CD4-positive, alpha-beta T cell (primary cell): ENCODE data around the gene PRAMEF5. TPM values are rescaled to one million over a fixed set of nuclear protein-coding genes. Genes with fewer than 3 reads are reported as not detected.
"Not testable (repeated sequence)": the region's sequence is repeated elsewhere in the genome, so short reads cannot be mapped to it uniquely, and the experiment has no call there.

Source experiments
- ATAC-seq: fragments of 200-7000 bp; cut with Tn5 transposase; one replicate; pipeline ENCODE4 v1.10.0; 2022; ENCODE audit warnings: mild to moderate bottlenecking; ENCODE audit not compliant: poor library complexity
- CTCF ChIA-PET: fragments of 350-600 bp; sonication (Branson Sonifier 250); formaldehyde crosslinking; loops from one replicate; lab custom pipeline; 2021; ENCODE audit warnings: antibody characterized with exemption, inconsistent platforms; lab: Charles Lee
- POLR2A ChIA-PET: fragments of 350-600 bp; sonication (Branson Sonifier 250); formaldehyde crosslinking; loops from one replicate; lab custom pipeline; 2021; ENCODE audit warnings: antibody characterized with exemption, inconsistent platforms; lab: Charles Lee
- DNase-seq, 14 experiments: peaks; one replicate each; pipeline ENCODE4 v3.0.0-alpha.2; 2013 to 2020; ENCODE audit warnings: mixed read lengths in 2 of 14
- H3K27ac ChIP-seq, 2 donors: one replicate each; pipeline versions ENCODE4 v1.5.1 to v1.7.0; 2013; ENCODE audit warnings: low read length in 2 of 2, low read depth in 1 of 2, mild to moderate bottlenecking in 1 of 2
- H3K27me3 ChIP-seq, 2 experiments: 1 replicate in 1 of 2; 2 replicates in 1 of 2; pipeline versions ENCODE4 v1.6.1 to v1.7.0; 2013; ENCODE audit warnings: low read length in 2 of 2, control low read depth in 1 of 2, mild to moderate bottlenecking in 1 of 2, moderate library complexity in 1 of 2; ENCODE audit not compliant: insufficient read depth in 2 of 2, control insufficient read depth in 1 of 2
- H3K36me3 ChIP-seq: one replicate; pipeline ENCODE4 v1.6.1; 2013; ENCODE audit warnings: low read length, control low read depth; ENCODE audit not compliant: insufficient read depth
- H3K4me1 ChIP-seq: one replicate; pipeline ENCODE4 v1.6.1; 2013; ENCODE audit warnings: low read length, control low read depth; ENCODE audit not compliant: insufficient read depth
- H3K4me3 ChIP-seq: one replicate; pipeline ENCODE4 v1.5.1; 2013; ENCODE audit warnings: mild to moderate bottlenecking, low read length, moderate library complexity
- H3K9me3 ChIP-seq, 2 experiments: 1 replicate in 1 of 2; 2 replicates in 1 of 2; pipeline versions ENCODE4 v1.6.1 to v1.7.0; 2013; ENCODE audit warnings: low read length in 2 of 2, mild to moderate bottlenecking in 2 of 2, control low read depth in 1 of 2, moderate library complexity in 1 of 2; ENCODE audit not compliant: control insufficient read depth in 1 of 2, insufficient read depth in 1 of 2
- H3K27ac Mint-ChIP-seq: one replicate; pipeline ENCODE4 v1.8.0; 2020; ENCODE audit warnings: mixed read lengths
- H3K27me3 Mint-ChIP-seq: one replicate; pipeline ENCODE4 v1.8.0; 2021; ENCODE audit warnings: mixed read lengths
- H3K36me3 Mint-ChIP-seq: one replicate; pipeline ENCODE4 v1.8.0; 2021; ENCODE audit warnings: low read depth, mixed read lengths
- H3K4me1 Mint-ChIP-seq: one replicate; pipeline ENCODE4 v1.8.0; 2021; ENCODE audit warnings: low read depth, mixed read lengths
- H3K4me3 Mint-ChIP-seq: one replicate; pipeline ENCODE4 v1.8.0; 2020; ENCODE audit warnings: mild to moderate bottlenecking, mixed read lengths
- H3K9me3 Mint-ChIP-seq: one replicate; pipeline ENCODE4 v1.8.0; 2020; ENCODE audit warnings: mixed read lengths
- intact Hi-C, 2 experiments: fragments of 100-400 bp; cut with DNase I in 1 of 2; cut with micrococcal nuclease in 1 of 2; formaldehyde crosslinking; loops; one replicate each; pipeline versions ENCODE4 v1.15.1 to v1.9.0; 2023 to 2025; cut with DNase I, micrococcal nuclease
- total RNA-seq, 174 experiments: library from RNA in 2 of 174; stranded (reverse) in 2 of 174; gene quantifications; one replicate each; pipeline ENCODE4 v1.2.3 and lab custom pipeline; 2021 to 2026

PRAMEF5 gene
- total RNA-seq, 2 experiments from 2014 or later = not detected

- ATAC-seq, CTCF ChIA-PET: not testable (repeated sequence)
Measured at GRCh38 chr1:13289030-13289429, 35.0 kb downstream of the PRAMEF5 start.

GRCh38 chr1:13297216-13297931, 43.4 kb downstream of the PRAMEF5 start:
- H3K4me1 Mint-ChIP-seq, H3K36me3 ChIP-seq, H3K9me3 Mint-ChIP-seq, ATAC-seq, H3K27me3 Mint-ChIP-seq, H3K36me3 Mint-ChIP-seq, H3K27ac Mint-ChIP-seq, DNase-seq, intact Hi-C loops, H3K4me3 ChIP-seq, H3K27ac ChIP-seq, H3K4me1 ChIP-seq, CTCF ChIA-PET, H3K9me3 ChIP-seq, H3K27me3 ChIP-seq, POLR2A ChIA-PET, H3K4me3 Mint-ChIP-seq: not testable (repeated sequence)

More at GRCh38 chr1:13289030-13289429, 35.0 kb downstream of the PRAMEF5 start:
- H3K27ac ChIP-seq, DNase-seq, H3K36me3 ChIP-seq, H3K4me3 Mint-ChIP-seq, H3K4me1 ChIP-seq, intact Hi-C loops, H3K27me3 Mint-ChIP-seq, H3K9me3 ChIP-seq, H3K9me3 Mint-ChIP-seq, H3K4me1 Mint-ChIP-seq, H3K27ac Mint-ChIP-seq, POLR2A ChIA-PET, H3K4me3 ChIP-seq, H3K27me3 ChIP-seq, H3K36me3 Mint-ChIP-seq: not testable (repeated sequence)

GRCh38 chr1:13298699-13299098, 44.7 kb downstream of the PRAMEF5 start:
- H3K9me3 ChIP-seq, intact Hi-C loops, H3K27me3 Mint-ChIP-seq, H3K4me3 Mint-ChIP-seq, CTCF ChIA-PET, H3K4me3 ChIP-seq, H3K9me3 Mint-ChIP-seq, DNase-seq, H3K27ac ChIP-seq, H3K27me3 ChIP-seq, ATAC-seq, H3K36me3 Mint-ChIP-seq, POLR2A ChIA-PET, H3K27ac Mint-ChIP-seq, H3K4me1 Mint-ChIP-seq, H3K4me1 ChIP-seq, H3K36me3 ChIP-seq: not testable (repeated sequence)

DNA sequence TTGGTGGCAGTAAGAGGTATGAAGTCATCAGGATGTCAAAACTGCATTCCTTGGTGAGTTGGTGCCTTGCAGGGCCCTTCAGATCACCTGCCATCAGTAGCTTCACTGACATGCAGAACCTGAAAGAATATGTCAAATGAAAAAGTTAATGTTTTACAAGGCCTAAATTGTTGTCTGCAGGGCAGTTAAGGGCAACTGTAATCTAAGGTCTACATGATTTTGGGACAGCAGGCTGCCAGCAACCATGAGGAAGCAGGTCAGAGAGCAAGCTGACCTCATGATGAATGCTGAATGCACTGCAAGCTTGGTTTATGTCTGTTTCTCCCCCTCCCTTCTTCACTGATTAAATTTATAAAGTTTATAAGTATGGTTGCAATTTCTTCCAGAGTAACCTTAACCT, 48.2 kb downstream of the PRAMEF5 start:
- POLR2A ChIA-PET, H3K27ac Mint-ChIP-seq, CTCF ChIA-PET, DNase-seq, H3K4me3 Mint-ChIP-seq, intact Hi-C loops, H3K9me3 Mint-ChIP-seq, H3K27ac ChIP-seq, H3K36me3 ChIP-seq, ATAC-seq, H3K9me3 ChIP-seq, H3K4me1 Mint-ChIP-seq, H3K4me3 ChIP-seq, H3K27me3 Mint-ChIP-seq, H3K36me3 Mint-ChIP-seq, H3K4me1 ChIP-seq, H3K27me3 ChIP-seq: not testable (repeated sequence)

DNA sequence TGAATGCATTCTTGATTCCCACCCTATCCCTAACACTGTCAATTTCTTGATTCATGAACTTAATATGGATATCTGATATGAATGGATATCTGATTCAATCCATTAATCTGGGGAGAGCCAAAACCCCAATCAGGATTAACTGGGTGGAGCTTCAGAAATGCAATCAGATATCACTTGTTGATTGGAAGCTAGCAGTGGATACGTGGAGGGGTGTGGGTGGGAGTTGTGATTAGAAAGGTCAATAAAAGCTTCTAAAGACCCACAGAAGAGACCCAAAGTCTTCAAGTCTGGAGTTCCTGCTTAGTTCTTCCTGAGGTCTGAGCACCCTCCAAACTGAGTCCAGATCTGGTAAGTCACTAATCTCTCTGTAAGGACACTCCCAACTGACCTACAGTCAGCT, 49.2 kb downstream of the PRAMEF5 start, which contains the start of gene PRAMEF33:
Gene PRAMEF33 (plus strand): TSS at position 301 of the 400 bp plus-strand sequence. CDS start 2,416 bp downstream, outside the sequence.
- DNase-seq, CTCF ChIA-PET, POLR2A ChIA-PET, ATAC-seq, H3K27ac Mint-ChIP-seq, H3K27ac ChIP-seq, H3K36me3 ChIP-seq, H3K9me3 Mint-ChIP-seq, H3K9me3 ChIP-seq, H3K27me3 ChIP-seq, H3K4me3 ChIP-seq, H3K36me3 Mint-ChIP-seq, H3K4me1 ChIP-seq, H3K4me3 Mint-ChIP-seq, H3K4me1 Mint-ChIP-seq, H3K27me3 Mint-ChIP-seq, intact Hi-C loops: not testable (repeated sequence)

Other genes with a start within 250 kb of the PRAMEF5 start
- not detected for gene PRAMEF27, start 197.6 kb upstream of the PRAMEF5 start, total RNA-seq
- gene HNRNPCL3, start 193.4 kb upstream of the PRAMEF5 start, total RNA-seq = not detected
- gene PRAMEF25, start 183.4 kb upstream of the PRAMEF5 start, total RNA-seq = not detected
- not detected for gene HNRNPCL2, start 137.3 kb upstream of the PRAMEF5 start, total RNA-seq
- not detected for gene PRAMEF26, start 98.2 kb upstream of the PRAMEF5 start, total RNA-seq
- not detected for gene HNRNPCL4, start 88.6 kb upstream of the PRAMEF5 start, total RNA-seq
- not detected for gene PRAMEF9, start 82.3 kb upstream of the PRAMEF5 start, total RNA-seq
- gene PRAMEF13, start 52.8 kb upstream of the PRAMEF5 start, total RNA-seq = not detected
- gene PRAMEF18, start 28.0 kb upstream of the PRAMEF5 start, total RNA-seq = not detected
- not detected for gene PRAMEF8, start 30.9 kb downstream of the PRAMEF5 start, total RNA-seq
- not detected for gene PRAMEF33, start 49.3 kb downstream of the PRAMEF5 start, total RNA-seq
- not detected for gene PRAMEF15, start 61.4 kb downstream of the PRAMEF5 start, total RNA-seq
- gene PRAMEF14, start 92.9 kb downstream of the PRAMEF5 start, total RNA-seq = not detected
- not detected for gene PRAMEF19, start 117.7 kb downstream of the PRAMEF5 start, total RNA-seq
- gene PRAMEF17, start 135.4 kb downstream of the PRAMEF5 start, total RNA-seq = not detected
- gene PRAMEF20, start 156.3 kb downstream of the PRAMEF5 start, total RNA-seq = not detected